Lung (tissue), 12 donors: ENCODE results near the gene CNP. TPM values are rescaled to one million over a fixed set of nuclear protein-coding genes. Genes with fewer than 3 reads are reported as not detected.

ENCODE experiments used
- ATAC-seq: fragments of 200-7000 bp; cut with Tn5 transposase; one replicate; pipeline ENCODE4 v1.9.1; 2020; ENCODE audit warnings: moderate number of reproducible peaks; ENCODE audit not compliant: insufficient read depth, low FRiP score
- DNase-seq, 3 donors: peaks; one replicate each; pipeline ENCODE4 v3.0.0-alpha.2; 2013 to 2017
- H3K27ac ChIP-seq, 2 donors: one replicate each; pipeline ENCODE4 v1.5.1; 2013; ENCODE audit warnings: mild to moderate bottlenecking in 2 of 2, moderate library complexity in 2 of 2, control low read depth in 1 of 2, inconsistent platforms in 1 of 2, low read depth in 1 of 2, low read length in 1 of 2
- H3K27me3 ChIP-seq, 3 donors: one replicate each; pipeline ENCODE4 v1.5.1; 2013; ENCODE audit warnings: low read length in 2 of 3; ENCODE audit not compliant: control insufficient read depth in 3 of 3, insufficient read depth in 3 of 3
- H3K36me3 ChIP-seq, 4 donors: one replicate each; pipeline ENCODE4 v1.5.1; 2013; ENCODE audit warnings: low read length in 4 of 4, mild to moderate bottlenecking in 1 of 4, moderate library complexity in 1 of 4; ENCODE audit not compliant: control insufficient read depth in 4 of 4, insufficient read depth in 4 of 4
- H3K4me1 ChIP-seq, 5 donors: one replicate each; pipeline ENCODE4 v1.5.1; 2013; ENCODE audit warnings: low read length in 5 of 5, mild to moderate bottlenecking in 2 of 5, moderate library complexity in 1 of 5; ENCODE audit not compliant: control insufficient read depth in 5 of 5, insufficient read depth in 5 of 5
- H3K4me3 ChIP-seq: one replicate; pipeline ENCODE4 v1.5.1; 2013; ENCODE audit warnings: mild to moderate bottlenecking, control low read depth, moderate library complexity
- H3K9ac ChIP-seq, 2 donors: one replicate each; pipeline ENCODE4 v1.5.1; 2013; ENCODE audit warnings: low read length in 2 of 2, control low read depth in 1 of 2; ENCODE audit not compliant: insufficient read depth in 1 of 2
- H3K9me3 ChIP-seq, 4 donors: one replicate each; pipeline ENCODE4 v1.5.1; 2013; ENCODE audit warnings: low read length in 3 of 4, mild to moderate bottlenecking in 1 of 4, moderate library complexity in 1 of 4; ENCODE audit not compliant: control insufficient read depth in 4 of 4, insufficient read depth in 3 of 4
- CTCF ChIP-seq: IDR thresholded peaks from 2 replicates; pipeline ENCODE4 v1.5.1; 2012; ENCODE audit warnings: mild to moderate bottlenecking; ENCODE audit errors: control extremely low read depth, extremely low read depth
- WGBS, 2 donors: extraction: QIAGEN DNeasy Blood & Tissue Kit; methylation state at CpG; one replicate each; pipeline ENCODE4 v1.1.7; 2013; 5-methylcytosine and 5-hydroxymethylcytosine counted together
- polyA plus RNA-seq, 2 donors: library from polyadenylated mRNA; stranded (reverse); fragments of 200-250 nt; gene quantifications; one replicate each; pipeline ENCODE4 v1.2.1, GENCODE V29; 2013
- total RNA-seq, 2 donors: library from RNA; depleted of rRNA in 1 of 2; stranded (reverse); fragments of >200 nt in 1 of 2; gene quantifications; one replicate each; pipeline ENCODE4 v1.2.1, GENCODE V29; 2014 to 2021
- donor health status: control.
- donor health status: control.
- donor health status: Bipolar disorder and iron deficiency.
- donor health status: healthy.
- donor health status: DM: yes; HTN: yes; CAD: no.

Gene CNP
- total and polyA plus RNA-seq, 4 donors: 32.3 to 53.5 (median 33.9) TPM

- no peaks in the 10 kb centered on the region for H3K27me3 ChIP-seq
- no peak for ATAC-seq
- 92 to 95% methylated on average over 6 of the region's 6 CpGs for WGBS, 2 donors
- no peak overlapping the region for H3K9ac ChIP-seq
- TF ChIP-seq CTCF: no peak
- H3K4me1 ChIP-seq: no peaks in the 10 kb centered on the region
- peaks cover 0 to 11% (median 3%) of the 10 kb centered on the region in 4 donors for H3K36me3 ChIP-seq
- no peak overlapping the region for H3K4me3 ChIP-seq
- DNase-seq: no peak
- no peak overlapping the region for H3K27ac ChIP-seq
- no peaks in the 10 kb centered on the region for H3K9me3 ChIP-seq
Observed at GRCh38 chr17:41939693-41940090, 26.9 kb upstream of the CNP start.

GRCh38 chr17:41941168-41941567 is 25.4 kb upstream of the CNP start:
- Histone ChIP-seq H3K27ac (no peak overlapping the region), H3K27me3 (no peaks in the 10 kb centered on the region), H3K9me3 (no peaks in the 10 kb centered on the region), H3K4me1 (no peaks in the 10 kb centered on the region), H3K9ac (no peak overlapping the region), H3K36me3 (peaks cover 0 to 4% (median 0%) of the 10 kb centered on the region in 4 donors), H3K4me3 (no peak overlapping the region)
- ATAC-seq (no peak), DNase-seq (no peak)
- WGBS, 2 donors: 94 to 95% methylated on average over 5 of the region's 5 CpGs
- no peak for TF ChIP-seq CTCF

GRCh38 chr17:41942626-41943373 is 23.8 kb upstream of the CNP start:
- H3K4me1 ChIP-seq: no peaks in the 10 kb centered on the region
- H3K9ac ChIP-seq: no peak overlapping the region
- H3K9me3 ChIP-seq: no peaks in the 10 kb centered on the region
- peaks cover 0 to 4% (median 0%) of the 10 kb centered on the region in 4 donors for H3K36me3 ChIP-seq
- 81 to 87% methylated on average over 8 of the region's 8 CpGs for WGBS, 2 donors
- H3K4me3 ChIP-seq: no peak overlapping the region
- ATAC-seq: no peak
- no peak for DNase-seq
- TF ChIP-seq CTCF: no peak
- no peak overlapping the region for H3K27ac ChIP-seq
- H3K27me3 ChIP-seq: no peaks in the 10 kb centered on the region
